ENCODE measurements around the gene IDH1.

DNA sequence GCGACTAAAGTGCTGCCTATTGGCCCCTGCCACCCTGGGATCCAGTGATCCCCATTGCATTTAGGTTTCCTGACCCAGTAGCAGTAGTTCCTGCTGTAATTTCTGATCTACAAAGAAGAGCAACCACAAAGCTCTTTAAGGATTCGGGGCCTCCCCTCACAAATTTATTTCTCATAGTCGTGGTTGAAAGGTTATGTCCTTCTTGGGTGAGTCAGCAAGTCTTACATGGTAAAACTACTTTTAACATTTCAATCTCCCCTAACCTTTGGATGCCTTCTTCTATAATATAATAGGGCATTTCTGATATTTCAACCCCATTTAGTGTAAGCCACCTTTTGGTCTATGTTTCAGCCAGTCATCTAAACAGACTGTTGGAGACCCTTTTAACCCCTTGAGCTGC lies 26.1 kb upstream of the IDH1 start:
- TF ChIP-seq, protein P1, sequence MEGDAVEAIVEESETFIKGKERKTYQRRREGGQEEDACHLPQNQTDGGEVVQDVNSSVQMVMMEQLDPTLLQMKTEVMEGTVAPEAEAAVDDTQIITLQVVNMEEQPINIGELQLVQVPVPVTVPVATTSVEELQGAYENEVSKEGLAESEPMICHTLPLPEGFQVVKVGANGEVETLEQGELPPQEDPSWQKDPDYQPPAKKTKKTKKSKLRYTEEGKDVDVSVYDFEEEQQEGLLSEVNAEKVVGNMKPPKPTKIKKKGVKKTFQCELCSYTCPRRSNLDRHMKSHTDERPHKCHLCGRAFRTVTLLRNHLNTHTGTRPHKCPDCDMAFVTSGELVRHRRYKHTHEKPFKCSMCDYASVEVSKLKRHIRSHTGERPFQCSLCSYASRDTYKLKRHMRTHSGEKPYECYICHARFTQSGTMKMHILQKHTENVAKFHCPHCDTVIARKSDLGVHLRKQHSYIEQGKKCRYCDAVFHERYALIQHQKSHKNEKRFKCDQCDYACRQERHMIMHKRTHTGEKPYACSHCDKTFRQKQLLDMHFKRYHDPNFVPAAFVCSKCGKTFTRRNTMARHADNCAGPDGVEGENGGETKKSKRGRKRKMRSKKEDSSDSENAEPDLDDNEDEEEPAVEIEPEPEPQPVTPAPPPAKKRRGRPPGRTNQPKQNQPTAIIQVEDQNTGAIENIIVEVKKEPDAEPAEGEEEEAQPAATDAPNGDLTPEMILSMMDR (IDR thresholded peaks at IDR 0.05): no peak
- TF ChIP-seq TCF7L2 (IDR thresholded peaks at IDR 0.05; ENCODE audit: low read depth, low read length): no peak

Data from Panc1 (cell line).